ENCODE data around the gene SLC25A47.
"Not testable (repeated sequence)": the region's sequence is repeated elsewhere in the genome, so short reads cannot be mapped to it uniquely, and the experiment has no call there.

The SLC25A47 gene

DNA sequence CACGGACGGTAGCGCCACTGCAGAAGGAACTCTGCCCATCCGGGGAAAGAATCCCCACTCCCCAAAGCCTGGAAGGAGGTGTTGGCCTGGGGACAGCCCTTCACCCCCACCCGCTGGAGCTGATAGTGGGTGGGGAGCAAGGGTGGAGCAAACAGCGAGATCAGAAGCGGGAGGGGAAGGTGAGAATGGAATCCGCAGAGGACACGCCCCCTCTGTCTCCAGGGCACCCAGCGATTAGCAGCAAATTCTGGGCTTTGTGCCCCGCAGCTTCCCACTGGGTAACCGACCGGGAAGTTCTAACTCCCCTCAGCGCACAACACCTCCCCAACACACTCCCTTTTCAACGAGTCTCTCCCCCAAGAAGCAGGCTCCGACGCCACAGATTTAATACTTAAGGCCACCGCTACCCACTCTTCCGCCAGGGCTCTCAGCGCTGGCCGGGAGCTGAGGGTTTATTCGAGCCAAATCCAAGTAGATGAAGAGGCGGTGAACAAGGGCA is 18.3 kb upstream of the SLC25A47 start:
- in situ Hi-C loops (cut with MboI; ENCODE audit: low sequenced_read_pairs): no loop called here

GRCh38 chr14:100305324-100306100 is 17.6 kb upstream of the SLC25A47 start:
- in situ Hi-C loops (cut with MboI; ENCODE audit: low sequenced_read_pairs): no loop called here

DNA sequence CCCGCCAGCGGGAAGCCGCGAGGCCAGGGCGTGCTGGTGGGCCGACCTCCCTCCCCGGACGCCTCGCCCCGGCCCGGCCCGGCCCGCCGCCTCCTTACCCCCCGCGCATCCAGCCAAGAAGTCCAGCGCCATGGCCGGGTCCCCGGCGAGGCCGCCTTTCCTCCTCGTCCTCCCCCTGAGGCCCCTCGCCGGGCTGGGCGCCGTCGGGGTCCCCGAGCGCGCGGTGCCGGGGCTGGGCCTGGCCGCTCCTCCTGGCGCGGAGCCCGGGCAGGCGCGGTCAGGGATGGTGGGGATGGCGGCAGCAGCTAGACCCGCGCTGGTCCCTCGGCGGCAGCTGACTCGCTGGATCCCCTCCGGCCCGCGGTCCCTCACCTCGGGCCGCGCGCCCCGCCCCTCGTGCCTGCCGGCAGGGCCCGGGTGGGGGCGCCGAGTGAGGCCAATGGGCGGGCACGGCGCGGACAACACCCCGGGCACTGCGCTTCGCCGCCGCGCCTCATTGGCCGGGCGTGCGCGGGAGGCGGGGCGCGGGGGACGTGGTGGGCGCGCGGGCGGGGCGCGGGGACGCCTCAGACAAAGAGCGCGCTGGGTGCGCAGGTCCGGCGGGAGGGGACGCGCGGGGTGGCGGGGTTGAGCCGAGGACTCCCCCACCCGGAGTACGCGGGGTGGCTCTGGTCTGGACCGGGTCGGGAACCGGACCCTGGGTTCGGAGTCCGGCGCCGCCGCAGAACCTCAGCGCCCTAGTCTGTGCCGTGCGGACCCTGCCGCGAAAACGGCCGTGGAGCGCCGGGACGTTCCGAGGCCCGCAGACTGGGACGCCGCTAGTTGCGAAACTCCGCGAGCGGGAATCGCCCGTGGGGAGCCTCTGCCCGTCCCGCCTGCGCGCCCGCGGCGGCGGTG is 16.8 kb upstream of the SLC25A47 start, which contains the start of gene SLC25A29:
Gene SLC25A29, minus strand, starts transcription at position 344 of the 897 bp plus-strand sequence. Its CDS starts 212 bp downstream, at position 132.
- in situ Hi-C loops (cut with MboI; ENCODE audit: low sequenced_read_pairs): no loop called here

GRCh38 chr14:100306998-100307765 is 16.0 kb upstream of the SLC25A47 start:
- in situ Hi-C loops (cut with MboI; ENCODE audit: low sequenced_read_pairs): no loop called here

DNA sequence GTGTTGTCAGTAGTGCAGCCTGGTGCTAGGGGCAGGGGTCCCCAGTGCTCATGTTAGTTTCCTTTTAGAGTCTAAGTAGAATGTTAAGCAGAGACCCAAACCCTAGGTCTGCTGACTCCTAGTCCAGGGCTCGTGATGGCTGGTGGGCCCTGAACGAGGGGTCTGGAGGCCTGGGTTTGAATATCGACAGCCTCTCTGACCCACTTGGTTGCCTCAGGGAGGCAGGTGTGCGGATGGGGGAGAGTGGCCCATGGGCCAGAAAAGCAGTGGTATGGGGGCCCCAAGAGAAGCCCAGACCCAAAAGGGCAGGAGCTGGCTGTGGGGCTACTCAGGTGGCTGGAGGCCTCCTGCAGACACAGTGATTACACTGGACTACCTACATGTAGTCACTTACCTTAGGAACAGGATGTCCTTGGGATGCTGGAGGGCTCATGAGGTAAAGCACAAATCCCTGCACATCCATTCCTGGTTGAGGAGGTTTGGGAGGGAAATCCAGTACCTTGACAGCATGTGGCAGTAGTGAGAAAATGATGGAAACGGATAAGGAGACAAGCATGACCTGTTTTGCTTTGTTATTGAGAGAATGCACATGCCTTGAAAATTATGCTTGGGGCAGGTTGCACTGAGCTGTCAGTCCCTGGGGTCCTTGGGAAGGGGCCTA is 15.2 kb upstream of the SLC25A47 start:
- in situ Hi-C loops (cut with MboI; ENCODE audit: low sequenced_read_pairs): no loop called here

- in situ Hi-C loops (cut with MboI; ENCODE audit: low sequenced_read_pairs): not testable (repeated sequence)
Observed at GRCh38 chr14:100308427-100308792, 14.7 kb upstream of the SLC25A47 start.

DNA sequence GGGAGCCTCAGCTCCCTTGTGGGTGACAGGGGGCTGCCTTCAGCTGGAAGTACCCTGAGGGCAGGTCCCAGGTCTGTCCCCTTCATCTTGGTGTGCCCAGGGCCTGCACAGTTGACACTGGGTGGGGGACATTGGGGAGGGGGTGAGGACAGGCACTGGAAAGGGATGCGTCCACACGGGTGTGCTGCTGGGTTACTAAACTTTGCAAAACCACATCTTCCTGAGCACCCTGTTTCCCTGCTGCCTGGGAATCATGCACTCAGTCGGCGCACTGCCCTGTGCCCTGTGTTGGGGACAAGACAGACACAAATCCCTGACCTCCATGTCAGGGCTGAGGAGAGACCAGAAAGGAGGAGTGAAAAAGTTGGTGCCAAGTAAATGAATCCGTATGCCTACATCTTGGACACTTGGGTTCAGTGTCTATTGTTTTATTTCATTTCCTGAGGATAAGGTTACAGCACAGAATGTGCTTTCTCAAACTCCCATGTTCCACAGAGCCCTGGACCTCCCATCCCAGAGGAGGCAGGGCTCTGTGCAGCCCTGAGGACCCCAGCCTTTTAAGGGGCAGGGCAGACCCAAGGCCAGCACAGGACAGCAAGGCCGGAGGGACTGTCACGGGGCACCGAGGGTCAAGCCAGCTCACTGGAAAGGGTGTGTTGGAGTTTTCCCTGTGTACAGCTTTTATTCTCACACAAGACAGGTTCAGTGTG is 14.0 kb upstream of the SLC25A47 start:
- in situ Hi-C loops (cut with MboI; ENCODE audit: low sequenced_read_pairs): no loop called here

GRCh38 chr14:100312110-100312876 is 10.8 kb upstream of the SLC25A47 start:
- in situ Hi-C loops (cut with MboI; ENCODE audit: low sequenced_read_pairs): not testable (repeated sequence)

- in situ Hi-C loops (cut with MboI; ENCODE audit: low sequenced_read_pairs): no loop called here
Observed at GRCh38 chr14:100312877-100313400, 10.2 kb upstream of the SLC25A47 start.

- in situ Hi-C loops (cut with MboI; ENCODE audit: low sequenced_read_pairs): no loop called here
Observed at GRCh38 chr14:100313464-100314230, 9.5 kb upstream of the SLC25A47 start.

- in situ Hi-C loops (cut with MboI; ENCODE audit: low sequenced_read_pairs): no loop called here
Observed at GRCh38 chr14:100314724-100315123, 8.4 kb upstream of the SLC25A47 start.

- in situ Hi-C loops (cut with MboI; ENCODE audit: low sequenced_read_pairs): no loop called here
Observed at GRCh38 chr14:100317389-100317788, 5.8 kb upstream of the SLC25A47 start.

DNA sequence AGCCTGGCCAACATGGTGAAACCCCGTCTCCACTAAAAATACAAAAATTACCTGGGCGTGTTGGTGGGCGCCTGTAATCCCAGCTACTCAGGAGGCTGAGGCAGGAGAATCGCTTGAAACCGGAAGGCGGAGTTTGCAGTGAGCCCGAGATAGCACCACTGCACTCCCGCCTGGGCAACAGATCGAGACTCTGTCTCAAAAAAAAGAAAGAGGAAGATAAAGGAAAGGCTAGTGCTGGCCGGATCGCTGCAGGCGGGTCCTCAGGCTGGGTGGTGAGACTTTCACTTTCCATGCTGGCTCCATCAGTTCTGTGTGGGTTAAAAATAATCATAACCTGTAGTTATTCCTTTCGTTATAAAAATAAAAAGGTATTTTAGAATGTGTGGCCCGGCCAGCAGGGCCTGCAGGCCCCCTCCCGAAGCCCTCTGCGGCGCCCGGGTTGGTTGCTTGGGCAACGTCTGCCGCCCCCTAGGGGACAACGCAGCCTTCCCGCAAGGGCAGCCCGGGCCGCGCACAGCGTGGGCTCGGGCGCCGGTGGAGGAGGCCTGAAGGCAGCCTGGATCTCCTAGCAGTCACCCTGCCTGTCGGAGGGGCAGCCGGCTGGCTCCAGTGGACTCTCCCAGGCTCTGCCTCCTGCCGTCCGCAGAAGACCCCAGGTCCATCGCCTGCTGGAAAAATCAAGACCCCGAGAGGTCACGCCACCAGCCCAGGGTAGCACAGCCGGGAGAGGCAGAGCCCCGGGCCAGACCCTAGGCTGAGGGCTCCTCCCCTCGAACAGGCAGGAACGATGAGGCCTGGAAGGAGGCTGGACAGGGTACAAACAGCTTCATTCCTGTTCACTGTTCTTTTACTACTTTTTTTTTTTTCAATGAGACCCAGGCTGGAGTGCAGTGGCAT is 5.0 kb upstream of the SLC25A47 start:
- in situ Hi-C loops (cut with MboI; ENCODE audit: low sequenced_read_pairs): no loop called here

DNA sequence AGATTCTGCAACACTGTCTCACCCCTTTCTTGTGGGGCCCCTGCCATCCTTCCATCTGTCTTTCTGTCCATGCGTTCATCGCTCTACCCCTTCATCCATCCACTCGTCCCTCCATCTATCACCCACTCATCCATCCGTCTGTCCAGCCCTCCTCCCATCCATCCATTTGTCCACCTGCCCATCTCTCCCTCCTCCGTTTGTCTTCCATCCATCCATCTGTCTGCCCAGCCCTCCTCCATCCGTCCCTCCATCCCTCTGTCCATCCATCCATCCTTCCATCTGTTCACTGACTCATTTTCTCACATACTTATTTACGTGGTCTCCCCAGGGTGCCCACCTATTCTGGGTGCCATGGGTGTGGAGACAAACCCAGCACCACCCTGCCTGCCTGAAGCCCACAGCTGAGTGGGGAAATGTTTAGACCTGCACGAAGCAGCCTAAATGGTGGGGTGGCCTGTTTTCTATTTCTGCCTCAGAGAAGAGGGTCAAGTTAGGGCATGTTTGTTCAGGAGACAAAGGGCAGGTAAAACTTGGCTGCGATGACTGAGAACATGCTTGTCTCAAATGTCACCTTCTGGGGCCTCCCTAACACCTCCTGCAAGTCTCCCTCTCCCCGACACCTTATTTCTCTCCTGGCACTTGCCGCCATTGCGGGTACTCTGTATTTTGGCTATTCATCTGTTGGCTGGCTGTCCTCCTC is 2.8 kb upstream of the SLC25A47 start:
- in situ Hi-C loops (cut with MboI; ENCODE audit: low sequenced_read_pairs): no loop called here

GRCh38 chr14:100321473-100322137 is 1.5 kb upstream of the SLC25A47 start:
- in situ Hi-C loops (cut with MboI; ENCODE audit: low sequenced_read_pairs): no loop called here
